NCI-H748 (cell line): ENCODE results near the gene CCDC158.
A peak's percentile ranks its signal among the peaks of the same experiment; 100 is the strongest.
"Not testable (repeated sequence)": the region's sequence is repeated elsewhere in the genome, so short reads cannot be mapped to it uniquely, and the experiment has no call there.

Experiments
- DNase-seq: peaks from one replicate; lab custom pipeline; 2025; ENCODE audit not compliant: unreplicated experiment; lab: John Stamatoyannopoulos, UW

CCDC158 gene

DNA sequence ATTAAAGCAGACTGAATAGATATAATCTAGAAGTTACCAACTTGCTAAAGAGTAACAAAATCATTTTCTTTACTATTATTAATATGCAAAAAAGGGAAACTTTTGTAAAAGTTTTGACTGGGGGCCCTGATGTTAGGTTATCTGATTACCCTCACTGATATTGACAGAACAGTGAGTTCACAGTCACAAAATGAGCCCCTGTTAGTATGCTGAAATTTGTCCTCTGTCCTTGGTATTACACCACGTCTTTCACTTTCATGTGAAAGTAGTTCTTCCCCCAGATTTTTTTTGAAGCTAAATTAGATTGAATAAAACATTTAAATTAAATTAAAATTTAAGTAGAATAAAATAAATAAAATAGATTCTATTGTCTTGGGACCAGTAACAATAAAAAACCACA lies 108.5 kb downstream of the CCDC158 start:
- no peak for DNase-seq

DNA sequence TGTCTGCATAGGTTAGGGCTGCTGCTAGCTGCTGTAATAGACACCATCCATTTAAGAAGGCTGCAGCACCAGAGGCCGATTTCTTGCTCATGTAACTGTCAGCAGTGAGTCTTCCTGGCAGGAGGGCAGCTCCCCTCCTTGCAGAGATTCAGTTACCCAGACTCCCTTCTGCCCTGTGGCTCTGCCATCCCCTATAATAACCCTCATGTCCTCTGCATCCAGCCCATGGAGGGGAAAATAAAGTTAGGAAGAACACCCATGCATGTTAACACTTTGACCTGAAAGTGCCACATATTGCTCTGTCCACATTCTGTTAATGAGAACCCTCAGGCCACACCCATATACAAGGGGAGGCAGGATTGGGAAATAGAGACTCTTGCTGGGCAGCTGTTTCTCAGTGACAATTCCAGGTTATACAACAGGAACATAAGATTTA lies 109.0 kb downstream of the CCDC158 start:
- DNase-seq = no peak

DNA sequence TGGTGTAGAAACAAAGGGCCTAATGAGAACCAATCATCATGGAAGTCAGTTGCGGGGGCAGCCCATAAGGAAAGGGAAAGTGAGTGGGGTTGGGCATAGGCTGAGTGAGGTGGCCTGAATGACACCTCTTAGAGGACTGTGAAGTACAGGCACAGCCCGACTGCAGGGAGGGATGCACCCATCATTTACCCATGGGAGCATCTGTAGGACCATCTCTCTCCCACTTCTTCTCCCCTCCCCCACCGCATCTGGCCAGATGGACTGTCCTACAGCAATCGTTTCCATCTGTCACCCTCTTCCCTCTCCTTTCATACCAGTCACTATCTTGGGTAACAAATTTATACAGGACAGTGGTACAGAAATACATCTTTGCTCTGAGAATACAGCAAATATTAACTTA lies 110.3 kb downstream of the CCDC158 start:
- DNase-seq = no peak

DNA sequence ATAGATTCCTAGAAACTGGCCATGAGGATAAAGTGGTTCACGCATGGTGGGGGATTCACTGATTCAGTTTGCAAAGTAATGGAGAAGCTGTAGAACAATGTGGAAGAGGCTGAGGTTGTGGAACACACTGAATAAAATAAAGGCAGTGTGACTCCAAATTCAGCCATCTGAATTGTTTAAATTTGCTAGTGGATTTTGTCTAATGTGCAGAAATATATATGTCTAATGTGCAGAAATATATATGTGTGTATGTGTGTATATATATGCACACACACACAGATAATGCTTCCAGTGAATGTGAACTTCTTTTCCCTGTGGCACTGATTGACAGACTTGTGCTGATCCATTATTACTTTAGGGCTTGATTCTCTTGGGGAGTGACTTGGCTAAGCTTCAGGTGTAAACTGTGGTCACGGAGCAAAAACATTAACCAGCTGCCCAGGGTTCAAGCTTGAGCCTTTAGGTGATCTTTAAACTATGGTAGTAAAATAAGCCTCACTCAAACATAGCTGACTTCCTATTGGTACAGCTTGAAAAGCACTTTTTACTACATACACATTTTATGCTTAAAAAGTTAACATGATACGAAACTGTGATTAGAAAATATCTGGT lies 110.9 kb downstream of the CCDC158 start:
- DNase-seq = no peak

DNA sequence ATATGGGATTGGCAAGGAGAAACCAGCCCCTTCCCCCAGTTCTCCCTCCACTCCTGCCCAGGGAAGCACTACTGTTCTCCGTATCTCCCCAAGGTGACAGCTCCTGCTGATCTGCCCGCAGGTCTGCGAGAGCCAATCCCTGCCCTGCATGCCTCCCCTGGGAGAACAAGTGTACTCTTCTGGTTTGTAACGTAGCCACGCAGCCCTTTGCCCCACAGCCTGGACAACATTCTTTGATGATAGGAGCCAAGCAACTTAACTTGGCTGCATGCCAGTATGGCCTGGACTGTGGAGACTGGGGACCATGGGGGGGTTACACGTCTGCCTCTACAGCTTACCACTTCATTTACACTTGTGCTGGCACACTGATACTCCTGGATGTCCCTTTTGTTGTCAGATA lies 112.4 kb downstream of the CCDC158 start:
- DNase-seq = no peak

DNA sequence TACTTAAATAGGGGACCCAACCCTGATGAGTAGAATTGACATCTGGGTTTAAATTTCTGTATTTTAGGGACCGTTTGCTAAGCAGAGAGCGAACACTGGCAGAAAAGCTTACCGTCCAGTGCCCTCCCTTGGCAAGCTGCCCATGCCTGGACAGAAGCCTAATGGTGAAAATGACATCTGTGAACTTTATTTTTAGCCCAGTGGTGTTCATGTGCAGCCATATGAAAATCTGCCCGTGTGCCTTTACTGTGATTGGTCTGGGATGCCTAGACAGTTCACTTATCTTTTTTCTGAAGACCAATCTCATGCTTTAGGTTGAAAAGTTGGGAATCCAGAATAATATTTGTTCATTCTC lies 113.3 kb downstream of the CCDC158 start:
- DNase-seq = no peak

DNA sequence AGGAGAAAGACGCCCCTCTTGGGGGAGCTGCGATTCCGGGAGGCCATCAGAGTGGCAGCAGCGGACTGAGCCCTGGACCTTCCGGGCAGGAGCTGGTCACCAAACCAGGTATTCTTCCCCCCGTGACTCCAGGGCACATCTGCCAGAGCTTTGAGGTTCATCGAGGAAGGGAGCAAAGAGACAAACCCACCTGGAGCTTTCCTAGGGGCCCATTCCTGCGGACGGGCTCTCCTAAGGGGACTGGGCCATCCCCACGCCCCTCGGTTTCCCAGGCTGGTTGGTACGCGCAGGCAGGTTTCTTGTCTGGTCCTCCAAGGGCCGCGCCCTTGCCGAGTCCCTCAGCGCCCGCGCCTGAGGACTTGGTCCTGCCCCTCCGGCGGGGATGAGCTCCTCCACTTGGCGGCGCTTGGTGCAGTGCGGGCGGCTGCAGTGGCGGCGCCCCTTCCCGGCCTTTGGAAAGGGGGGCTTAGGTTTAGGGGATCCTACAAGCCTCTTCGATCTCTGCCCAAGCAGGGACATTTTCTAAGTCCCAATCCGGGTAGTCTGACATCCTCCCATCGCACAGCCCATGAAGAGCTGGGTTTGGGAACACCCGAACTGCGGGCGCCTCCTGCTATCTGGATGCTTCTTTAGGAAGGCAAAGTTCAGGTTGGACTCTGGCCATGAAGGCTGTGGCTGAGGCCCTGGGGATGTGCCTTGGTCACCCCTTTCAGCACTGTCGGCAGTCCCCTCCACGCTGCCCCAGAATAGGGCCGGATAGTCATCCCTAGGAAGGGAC lies 113.9 kb downstream of the CCDC158 start:
- DNase-seq = peak; percentile 75

DNA sequence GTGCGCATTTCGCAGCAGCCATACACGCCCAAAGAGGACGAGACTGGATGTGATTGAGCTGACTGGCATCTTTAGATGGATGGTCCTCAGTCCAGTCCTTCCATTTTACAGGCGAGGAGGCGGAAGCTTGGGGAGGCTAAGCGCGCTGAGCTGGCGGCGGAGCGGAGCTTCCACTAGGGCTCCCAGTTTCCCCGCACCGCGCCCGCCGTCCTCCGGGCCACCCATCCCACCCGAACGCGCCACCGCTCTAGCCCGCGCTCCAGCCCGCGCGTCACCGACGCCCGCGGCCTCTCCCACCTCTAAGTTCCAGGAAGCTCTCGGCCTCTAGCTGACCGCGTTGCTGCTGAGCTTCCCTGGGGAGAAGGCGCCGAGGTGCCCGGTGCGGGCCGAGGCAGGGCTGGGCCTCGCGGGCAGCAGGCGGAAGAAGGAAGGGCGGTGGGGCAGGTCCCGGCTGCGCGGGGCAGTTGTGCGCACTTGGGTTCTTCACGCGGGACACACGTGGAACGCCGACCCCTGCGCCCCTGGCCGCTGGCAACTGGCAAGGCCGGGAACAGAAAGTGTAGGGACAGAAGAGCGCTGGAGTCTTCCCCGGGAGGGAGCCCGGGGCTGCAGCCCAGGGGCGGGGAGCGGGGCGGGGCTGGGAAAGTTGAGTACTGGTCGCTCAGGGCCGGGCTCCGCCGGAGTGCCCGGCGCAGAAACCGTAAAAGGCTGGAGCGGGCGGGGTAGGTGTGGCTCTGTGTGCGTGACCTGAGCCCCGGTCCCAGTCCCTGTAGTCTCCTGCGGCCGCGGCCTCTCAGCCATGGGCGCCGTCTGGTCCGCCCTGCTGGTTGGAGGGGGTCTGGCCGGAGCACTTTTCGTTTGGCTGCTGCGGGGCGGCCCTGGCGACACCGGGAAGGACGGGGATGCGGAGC lies 114.7 kb downstream of the CCDC158 start, which contains the start of gene STBD1:
Gene STBD1, plus strand, starts transcription at position 763 of the 911 bp plus-strand sequence. Its CDS starts 37 bp downstream, at position 800.
- DNase-seq = peak; percentile 74

DNA sequence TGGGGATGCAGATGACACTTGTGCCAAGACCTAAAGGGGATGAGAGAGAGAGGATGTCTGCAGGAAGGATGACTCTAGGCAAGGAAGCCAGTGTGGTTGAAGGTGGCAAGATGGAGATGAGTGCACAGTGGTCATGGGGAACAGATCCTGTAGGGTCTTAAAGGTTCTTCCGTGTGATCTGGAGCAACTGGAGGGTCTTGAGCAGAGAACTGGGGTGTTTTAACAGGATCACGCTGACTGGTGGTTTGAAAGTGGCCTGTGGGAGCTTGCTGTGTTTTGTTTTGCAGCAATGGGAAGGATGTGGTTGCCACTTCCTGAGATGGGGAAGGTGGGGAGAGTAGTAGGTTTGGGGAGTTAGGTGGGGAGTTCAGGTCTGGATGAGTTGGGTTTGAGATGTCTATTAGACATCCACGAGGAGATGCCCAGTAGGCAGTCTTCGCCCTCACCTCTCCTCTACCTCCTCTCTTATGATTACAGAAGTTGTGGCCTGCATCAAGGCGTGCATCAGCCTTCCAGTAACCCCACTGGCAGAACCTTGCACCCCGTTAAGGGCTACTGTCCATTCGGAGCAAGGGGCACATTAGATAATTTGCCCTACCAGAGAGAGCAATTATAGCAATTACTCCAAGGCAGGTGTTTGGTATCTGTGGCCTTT lies 115.8 kb downstream of the CCDC158 start:
- no peak for DNase-seq

DNA sequence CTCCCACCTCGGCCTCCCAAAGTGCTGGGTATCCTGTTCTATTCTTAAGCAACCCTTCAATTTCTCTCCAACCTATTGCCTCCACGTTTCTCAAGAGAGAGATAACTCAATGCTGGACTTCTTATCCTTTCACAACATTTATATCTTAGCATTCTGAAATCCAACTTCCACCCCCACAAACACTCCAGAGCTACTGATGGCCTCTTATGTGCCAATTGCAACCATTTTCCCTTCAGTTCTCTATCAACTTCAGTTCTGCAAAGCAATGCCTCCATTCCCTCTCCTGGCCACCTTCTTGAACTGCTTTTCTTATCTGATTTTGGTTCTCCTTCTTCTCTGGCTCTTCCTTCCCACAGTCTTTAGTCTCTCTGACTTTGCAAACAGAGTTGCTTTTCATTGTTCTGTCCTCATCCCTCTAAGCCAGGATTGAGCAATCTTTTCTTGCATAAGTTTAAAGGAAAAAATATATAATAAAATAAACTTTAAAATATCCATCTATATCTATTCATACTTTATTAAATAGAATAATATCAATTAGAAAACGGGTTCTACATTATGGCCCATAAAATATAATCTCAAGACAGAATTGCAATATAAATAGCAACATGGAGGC lies 118.0 kb downstream of the CCDC158 start:
- no peak for DNase-seq

DNA sequence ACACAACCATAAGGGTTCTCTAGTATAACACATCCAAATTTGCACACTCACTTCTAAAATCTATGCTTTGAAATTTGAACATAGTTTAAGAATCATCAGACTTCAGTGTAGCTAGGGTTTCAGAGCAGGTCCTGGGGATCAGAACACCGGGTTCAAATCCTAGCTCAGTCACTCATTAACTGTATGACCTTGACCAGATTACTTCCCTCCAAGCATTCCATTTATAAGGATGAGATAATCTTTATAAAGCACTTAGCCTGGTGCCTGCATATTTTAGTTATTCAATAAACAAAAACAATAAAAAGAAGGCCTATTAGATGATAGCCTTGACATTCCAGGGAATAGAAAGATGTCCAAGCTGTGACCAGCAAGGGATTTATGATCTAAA lies 119.2 kb downstream of the CCDC158 start:
- DNase-seq = no peak

DNA sequence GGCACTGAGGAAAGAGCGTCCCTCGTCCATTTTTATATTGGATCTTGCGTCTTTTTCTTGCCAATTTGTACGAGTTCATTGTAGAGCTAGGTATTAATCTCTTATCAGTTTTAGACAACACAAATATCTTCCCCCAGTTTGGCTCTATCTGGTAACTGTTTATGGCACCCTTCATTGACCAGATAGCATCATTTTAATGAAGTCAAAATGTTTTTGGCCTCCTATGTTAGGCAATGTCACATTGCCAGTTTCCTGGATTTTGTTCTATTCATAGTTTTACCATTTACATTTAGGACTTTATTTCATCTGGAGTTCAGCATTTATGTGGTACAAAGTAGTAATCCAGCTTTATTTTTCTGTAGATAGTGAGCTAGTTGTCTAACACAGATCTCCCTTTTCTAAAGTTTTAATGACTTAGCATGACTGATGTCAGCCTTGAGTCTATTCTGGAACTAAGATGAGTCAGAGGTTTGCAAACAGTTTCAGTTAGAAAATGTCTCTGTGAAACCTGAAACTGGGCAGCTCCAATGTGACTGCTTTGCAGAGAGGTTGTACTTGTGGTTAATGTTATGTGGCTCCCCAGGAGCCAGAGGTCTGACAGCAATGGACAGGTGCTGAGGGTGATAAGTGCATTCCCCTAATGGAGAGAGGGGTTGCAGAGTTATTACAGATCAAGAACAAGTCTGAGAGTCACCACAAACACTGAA lies 119.7 kb downstream of the CCDC158 start:
- DNase-seq = no peak

DNA sequence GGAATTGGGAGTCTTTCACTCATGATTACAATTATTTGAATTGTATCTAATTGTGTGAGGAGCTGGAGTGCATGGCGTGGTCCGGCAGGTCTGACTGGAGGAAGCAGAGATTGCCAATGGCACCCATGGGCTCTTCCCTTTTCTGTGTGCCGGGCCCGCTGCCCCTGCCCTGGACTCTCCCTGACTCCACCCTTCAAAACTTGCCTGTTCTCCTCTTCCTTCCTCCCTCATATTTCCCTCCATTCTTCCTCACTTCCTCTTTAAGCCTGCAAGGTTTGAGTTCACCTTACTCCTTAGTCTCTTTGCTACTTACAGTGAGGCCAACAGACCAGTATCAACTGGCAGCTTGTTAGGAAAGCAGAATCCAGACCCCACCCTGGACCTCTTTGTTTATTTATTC lies 120.9 kb downstream of the CCDC158 start:
- DNase-seq = no peak

DNA sequence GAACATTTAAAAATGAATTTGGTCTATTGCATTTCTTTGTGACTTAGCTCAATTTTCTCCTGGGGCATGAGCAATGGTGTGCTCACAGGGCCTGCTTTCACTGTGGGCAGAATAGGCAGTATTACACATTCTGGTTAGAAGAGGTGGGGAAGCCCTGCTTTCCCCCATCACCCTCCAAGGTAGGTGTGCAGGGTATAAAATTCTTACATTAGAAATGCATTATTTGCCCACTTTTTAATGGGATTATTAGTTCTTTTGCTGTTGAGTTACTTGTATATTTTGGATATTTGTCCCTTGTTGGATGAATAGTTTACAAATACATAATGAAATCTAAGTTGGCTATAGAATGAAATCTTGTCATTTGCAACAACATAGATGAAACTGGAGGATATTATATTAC lies 122.7 kb downstream of the CCDC158 start:
- no peak for DNase-seq

DNA sequence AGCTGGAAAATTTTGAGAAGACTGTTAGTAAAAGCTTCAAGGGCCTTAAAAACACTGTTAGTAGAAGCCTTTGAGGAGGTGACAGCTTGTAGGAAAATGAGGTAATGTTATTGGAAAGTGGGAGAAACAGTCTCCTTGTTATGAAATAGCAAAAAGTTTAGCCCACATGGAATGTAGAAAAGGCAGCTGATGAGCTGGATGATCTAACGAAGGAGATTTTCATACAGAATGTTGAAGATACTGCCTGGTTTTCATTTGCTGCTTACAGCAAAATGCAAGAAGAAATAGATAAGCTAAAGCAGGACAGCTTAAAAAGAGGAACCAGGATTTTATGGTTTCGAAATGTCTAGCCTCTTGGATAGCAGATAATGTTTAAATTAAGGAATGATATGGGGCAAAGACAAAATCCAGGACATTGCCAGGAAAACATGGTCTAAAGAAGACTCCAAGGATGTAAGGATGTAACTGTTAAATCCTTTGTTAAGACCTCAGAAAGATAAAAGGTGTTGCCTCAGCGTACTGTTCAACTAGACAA lies 124.6 kb downstream of the CCDC158 start:
- no peak for DNase-seq

DNA sequence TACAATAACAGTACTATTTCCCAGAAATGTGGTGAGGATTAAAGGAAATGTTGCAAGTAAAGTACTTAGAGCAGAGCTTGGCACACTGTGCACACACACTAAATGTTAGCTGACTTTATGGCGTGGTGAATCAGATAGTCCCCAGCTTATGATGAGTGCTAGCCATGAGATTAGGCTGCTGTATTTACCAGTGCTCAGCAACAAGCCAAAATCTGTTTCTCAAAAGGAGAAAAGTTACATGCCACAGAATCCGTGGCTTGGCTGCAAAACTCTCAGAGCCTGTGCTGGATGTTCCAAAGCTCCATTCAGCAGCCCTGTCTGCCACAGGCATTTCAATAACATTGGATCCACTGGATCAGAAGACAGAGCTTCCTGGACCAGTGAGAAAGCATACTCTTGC lies 127.2 kb downstream of the CCDC158 start:
- DNase-seq = no peak

DNA sequence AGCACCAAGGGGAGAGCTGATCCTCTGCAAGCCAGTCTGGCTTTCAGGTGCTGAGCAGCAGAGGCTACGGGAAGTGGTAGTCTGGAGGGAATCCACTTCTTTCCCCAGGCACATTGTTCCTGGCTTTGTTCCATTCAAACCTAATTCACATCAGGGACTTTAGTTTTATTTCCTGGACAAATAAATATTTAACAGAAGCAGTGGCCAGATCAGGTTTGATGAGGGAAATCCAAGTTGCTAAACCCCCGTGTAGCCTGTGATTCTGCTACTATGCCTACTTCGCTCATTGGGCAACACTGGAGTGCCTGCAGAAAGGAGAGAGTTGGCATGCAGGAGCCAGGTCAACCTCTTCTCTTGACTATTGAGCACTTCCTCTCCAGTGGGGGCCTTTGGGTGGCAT lies 128.2 kb downstream of the CCDC158 start:
- DNase-seq = no peak

DNA sequence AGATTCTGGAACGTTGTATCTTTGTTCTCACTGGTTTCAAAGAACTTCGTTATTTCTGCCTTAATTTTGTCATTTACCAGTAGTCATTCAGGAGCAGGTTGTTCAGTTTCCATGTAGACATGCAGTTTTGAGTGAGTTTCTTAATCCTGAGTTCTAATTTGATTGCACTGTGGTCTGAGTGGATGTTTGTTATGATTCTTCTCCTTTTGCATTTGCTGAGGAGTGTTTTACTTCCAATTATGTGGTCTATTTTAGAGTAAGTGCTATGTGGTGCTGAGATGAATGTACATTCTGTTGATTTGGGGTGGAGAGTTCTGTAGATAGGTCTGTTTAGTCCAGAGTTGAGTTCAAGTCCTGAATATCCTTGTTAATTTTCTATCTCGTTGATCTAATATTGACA lies 133.1 kb downstream of the CCDC158 start:
- DNase-seq = not testable (repeated sequence)

DNA sequence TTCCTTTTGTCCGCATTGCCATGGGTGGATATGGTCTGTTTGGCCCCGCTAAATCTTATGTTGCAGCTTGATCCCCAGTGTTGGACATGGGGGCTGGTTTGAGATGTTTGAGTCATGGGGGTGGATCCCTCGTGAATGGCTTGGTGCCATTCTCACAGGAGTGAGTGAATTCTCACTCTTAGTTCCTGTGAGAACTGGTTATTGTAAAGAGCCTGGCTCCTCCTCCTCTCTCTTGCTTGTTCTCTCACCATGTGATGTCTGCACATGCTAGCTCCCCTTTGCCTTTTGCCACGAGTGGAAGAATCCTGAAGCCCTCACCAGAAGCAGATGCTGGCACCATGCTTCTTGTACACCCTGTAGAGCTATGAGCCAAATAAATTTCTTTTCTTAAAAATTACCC lies 137.0 kb downstream of the CCDC158 start:
- DNase-seq = no peak
